Activated T-helper 2 cell treated with anti-CD3 and anti-CD28 coated beads, Interferon-gamma antibody, Interleukin-2, Interleukin-4, amounts not matched to agents 10 μg/mL and 5 μg/mL and 100 μg/mL, durations not matched to agents 14 hours and 24 hours and 36 hours (primary cell): ENCODE data around the gene MTREX. TPM values are rescaled to one million over a fixed set of nuclear protein-coding genes. Genes with fewer than 3 reads are reported as not detected.

Source experiments
- DNase-seq: peaks from one replicate; pipeline ENCODE4 v3.0.0; 2021; ENCODE audit warnings: low spot score
- H3K27ac Mint-ChIP-seq: one replicate; pipeline ENCODE4 v1.8.0; 2021; ENCODE audit warnings: mixed read lengths
- H3K27me3 Mint-ChIP-seq: one replicate; pipeline ENCODE4 v1.8.0; 2021; ENCODE audit warnings: low read depth, mixed read lengths
- H3K36me3 Mint-ChIP-seq: one replicate; pipeline ENCODE4 v1.8.0; 2021; ENCODE audit warnings: low read depth, mixed read lengths
- H3K4me1 Mint-ChIP-seq: one replicate; pipeline ENCODE4 v1.8.0; 2021; ENCODE audit warnings: low read depth, mixed read lengths
- H3K4me3 Mint-ChIP-seq: one replicate; pipeline ENCODE4 v1.8.0; 2021; ENCODE audit warnings: low read depth, mild to moderate bottlenecking, moderate library complexity, mixed read lengths
- H3K9me3 Mint-ChIP-seq: one replicate; pipeline ENCODE4 v1.8.0; 2021; ENCODE audit warnings: mixed read lengths
- intact Hi-C: fragments of 100-400 bp; cut with micrococcal nuclease; formaldehyde crosslinking; loops from one replicate; pipeline ENCODE4 v1.15.1; 2023
- total RNA-seq: library from RNA; stranded (reverse); gene quantifications from 2 replicates; pipeline ENCODE4 v1.2.3, GENCODE V29; 2022

The MTREX gene
- total RNA-seq, 1 donor from 2014 or later = 123 TPM

- Mint-ChIP-seq H3K9me3 (no peaks in the 10 kb centered on the region), H3K4me3 (no peak overlapping the region), H3K36me3 (peaks cover 46% of the 10 kb centered on the region), H3K27me3 (no peaks in the 10 kb centered on the region), H3K27ac (no peak overlapping the region), H3K4me1 (peaks cover 16% of the 10 kb centered on the region)
- intact Hi-C loops = no loop called here
- no peak for DNase-seq
Measured at GRCh38 chr5:55470282-55470681, 162.5 kb downstream of the MTREX start.

GRCh38 chr5:55471468-55471867 lies 163.7 kb downstream of the MTREX start:
- peaks cover 42% of the 10 kb centered on the region for H3K36me3 Mint-ChIP-seq

GRCh38 chr5:55472642-55473041 lies 164.9 kb downstream of the MTREX start:
- Mint-ChIP-seq H3K9me3 (no peaks in the 10 kb centered on the region), H3K4me1 (peaks cover 16% of the 10 kb centered on the region), H3K27ac (no peak overlapping the region), H3K36me3 (peaks cover 34% of the 10 kb centered on the region), H3K4me3 (no peak overlapping the region), H3K27me3 (no peaks in the 10 kb centered on the region)
- DNase-seq = no peak
- intact Hi-C loops = no loop called here

More at GRCh38 chr5:55471468-55471867, 163.7 kb downstream of the MTREX start:
- Mint-ChIP-seq H3K27me3 (no peaks in the 10 kb centered on the region), H3K9me3 (no peaks in the 10 kb centered on the region), H3K27ac (no peak overlapping the region), H3K4me1 (peaks cover 16% of the 10 kb centered on the region), H3K4me3 (no peak overlapping the region)
- DNase-seq = no peak
- intact Hi-C loops = no loop called here

Other genes starting within 250 kb of the MTREX start
- gene GZMA, start 205.3 kb upstream of the MTREX start, total RNA-seq = 95.1 and 96.9 TPM in 2 replicates
- gene GPX8, start 147.8 kb upstream of the MTREX start, total RNA-seq = not detected in 2 replicates
- 0.18 TPM in 1 of 2 replicates, not detected in the other for gene CDC20B, start 134.8 kb upstream of the MTREX start, total RNA-seq
- gene MCIDAS, start 80.7 kb upstream of the MTREX start, total RNA-seq = not detected in 2 replicates
- gene CCNO, start 74.4 kb upstream of the MTREX start, total RNA-seq = 0.27 TPM in 1 of 2 replicates, not detected in the other
- gene DHX29, start 295 bp upstream of the MTREX start, total RNA-seq = 17.6 and 20.0 TPM in 2 replicates
- gene PLPP1, start 227.0 kb downstream of the MTREX start, total RNA-seq = 49.6 and 52.1 TPM in 2 replicates